NCI-H128 (cell line): ENCODE data around the gene RGS8.

Experiments
- DNase-seq: peaks from one replicate; lab custom pipeline; 2025; ENCODE audit not compliant: unreplicated experiment; lab: John Stamatoyannopoulos, UW

Gene RGS8

DNA sequence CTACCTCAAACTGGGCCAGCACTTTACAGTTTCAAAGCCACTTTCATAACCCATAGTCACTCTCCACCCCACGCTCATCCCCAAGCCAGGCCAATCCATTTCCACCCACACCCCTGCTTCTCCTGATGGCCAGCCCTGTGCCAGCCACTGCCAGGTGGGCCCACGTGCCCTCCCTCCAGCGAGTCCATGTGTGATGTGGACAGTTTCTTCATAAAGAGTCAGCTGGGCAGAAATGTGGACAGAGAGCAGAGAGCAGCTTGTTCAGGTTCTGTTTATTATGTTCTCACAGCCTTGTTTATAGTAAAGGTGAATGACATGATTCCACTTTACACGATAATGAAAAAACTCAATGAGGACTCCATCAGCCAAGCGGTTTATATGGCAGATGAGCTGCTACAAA is 42.8 kb downstream of the RGS8 start:
- no peak for DNase-seq

DNA sequence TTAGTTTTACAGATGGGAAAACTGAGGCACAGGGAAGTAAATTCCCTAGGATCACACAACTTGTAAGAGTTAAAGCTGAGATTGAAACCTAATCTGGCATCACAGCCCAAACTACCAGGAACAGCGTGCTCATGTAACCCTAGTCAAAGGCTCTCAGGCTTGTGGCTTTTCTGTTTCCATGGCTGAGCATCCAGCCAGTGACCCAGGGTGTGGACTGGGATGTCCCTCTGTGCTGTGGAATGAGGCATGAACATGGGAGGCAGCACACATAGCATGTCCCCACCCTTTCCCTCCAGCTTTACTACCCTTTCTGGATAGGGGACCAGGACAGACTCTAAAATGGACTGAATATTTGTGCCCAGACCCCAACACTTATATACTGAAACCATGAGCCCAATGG is 45.1 kb downstream of the RGS8 start:
- no peak for DNase-seq

DNA sequence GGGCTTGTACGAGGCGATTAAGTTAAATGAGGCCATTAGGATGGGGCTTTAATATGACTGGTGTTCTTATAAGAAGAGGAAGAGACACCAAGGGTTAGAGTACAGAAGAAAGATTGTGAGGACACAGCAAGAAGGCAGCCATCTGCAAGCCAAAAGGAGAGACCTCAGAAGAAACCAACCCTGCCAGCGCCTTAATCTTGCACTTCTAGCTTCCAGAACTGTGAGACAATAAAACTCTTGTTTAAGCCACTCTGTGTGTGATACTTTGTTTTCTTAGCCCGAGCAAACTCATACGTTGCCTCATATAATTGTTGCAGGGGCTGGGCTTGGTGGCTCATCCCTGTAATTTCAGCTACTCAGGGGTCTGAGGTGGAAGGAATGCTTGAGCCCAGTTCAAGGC is 46.6 kb downstream of the RGS8 start:
- DNase-seq = no peak

GRCh38 chr1:182635871-182636270 is 48.5 kb downstream of the RGS8 start:
- DNase-seq = no peak
